Right atrium auricular region (tissue), 2 donors: ENCODE data around the gene MMP11. TPM values are rescaled to one million over a fixed set of nuclear protein-coding genes. Genes with fewer than 3 reads are reported as not detected.
A peak's percentile ranks its signal among the peaks of the same experiment; 100 is the strongest.

Source experiments
- DNase-seq: peaks from one replicate; pipeline ENCODE4 v3.0.0-alpha.2; 2019; ENCODE audit warnings: low spot score
- H3K27ac ChIP-seq, 2 donors: fragments of 200-600 bp; sonication (generic); 1 replicate in 1 of 2; 2 replicates in 1 of 2; pipeline ENCODE4 v1.5.1; 2016 to 2019
- H3K27me3 ChIP-seq, 2 donors: fragments of 200-600 bp; sonication (generic); one replicate each; pipeline versions ENCODE4 v1.5.1 to v1.6.0; 2017 to 2019
- H3K36me3 ChIP-seq: fragments of 200-600 bp; sonication (generic); one replicate; pipeline ENCODE4 v1.5.1; 2016
- H3K4me1 ChIP-seq, 2 donors: fragments of 200-600 bp; sonication (generic); one replicate each; pipeline versions ENCODE4 v1.5.1 to v1.6.0; 2017 to 2019
- H3K4me3 ChIP-seq, 2 donors: fragments of 200-600 bp; sonication (generic); 1 replicate in 1 of 2; 2 replicates in 1 of 2; pipeline ENCODE4 v1.5.1; 2017 to 2019; ENCODE audit warnings: mild to moderate bottlenecking in 1 of 2, moderate library complexity in 1 of 2
- H3K9me3 ChIP-seq, 2 donors: fragments of 200-600 bp; sonication (generic); one replicate each; pipeline ENCODE4 v1.5.1; 2019
- total RNA-seq, 2 donors: library from RNA; depleted of rRNA; stranded (reverse); fragments of >200 nt; gene quantifications; one replicate each; pipeline ENCODE4 v1.1.0, GENCODE V29; 2016
- TF ChIP-seq, protein P1 (sequence below), 2 donors: fragments of 200-600 bp; sonication (generic); IDR thresholded peaks; one replicate each; pipeline ENCODE4 v1.5.1; 2019; ENCODE audit warnings: antibody characterized with exemption in 2 of 2

MMP11 gene
- total RNA-seq, 2 donors from 2014 or later = 2.2 to 12.3 TPM

DNA sequence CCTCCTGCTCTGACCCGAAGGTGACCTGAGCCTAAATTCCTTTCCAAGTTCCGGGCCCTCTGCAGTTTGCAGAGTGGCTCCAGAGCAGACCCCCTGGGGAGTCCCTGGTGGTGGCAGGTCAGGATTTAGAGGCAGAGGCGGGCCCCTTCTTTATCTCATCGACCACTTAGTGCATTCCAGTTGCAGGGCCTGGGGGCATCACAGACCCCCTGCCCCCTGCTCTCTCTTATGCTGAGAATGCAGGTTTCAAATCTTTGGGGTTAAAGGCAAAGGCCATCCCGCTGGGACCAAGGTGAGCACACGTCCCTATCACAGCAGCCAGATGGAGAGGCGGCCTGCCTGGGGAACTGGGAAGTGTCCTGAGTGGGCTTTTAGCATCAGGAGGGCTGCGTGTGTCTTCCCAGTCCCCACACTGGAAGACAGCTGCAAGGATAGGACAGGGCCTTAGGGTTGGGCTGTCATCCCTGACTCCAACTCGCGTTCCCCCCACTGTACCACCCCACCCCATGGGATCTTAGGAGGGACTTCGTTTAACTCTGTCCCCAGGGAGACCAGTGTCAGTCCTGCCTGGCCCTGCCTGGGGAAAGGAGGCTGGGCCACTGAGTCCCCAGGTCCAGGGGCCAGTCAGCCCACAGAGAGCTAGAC, 54.8 kb downstream of the MMP11 start:
- TF ChIP-seq, protein P1, sequence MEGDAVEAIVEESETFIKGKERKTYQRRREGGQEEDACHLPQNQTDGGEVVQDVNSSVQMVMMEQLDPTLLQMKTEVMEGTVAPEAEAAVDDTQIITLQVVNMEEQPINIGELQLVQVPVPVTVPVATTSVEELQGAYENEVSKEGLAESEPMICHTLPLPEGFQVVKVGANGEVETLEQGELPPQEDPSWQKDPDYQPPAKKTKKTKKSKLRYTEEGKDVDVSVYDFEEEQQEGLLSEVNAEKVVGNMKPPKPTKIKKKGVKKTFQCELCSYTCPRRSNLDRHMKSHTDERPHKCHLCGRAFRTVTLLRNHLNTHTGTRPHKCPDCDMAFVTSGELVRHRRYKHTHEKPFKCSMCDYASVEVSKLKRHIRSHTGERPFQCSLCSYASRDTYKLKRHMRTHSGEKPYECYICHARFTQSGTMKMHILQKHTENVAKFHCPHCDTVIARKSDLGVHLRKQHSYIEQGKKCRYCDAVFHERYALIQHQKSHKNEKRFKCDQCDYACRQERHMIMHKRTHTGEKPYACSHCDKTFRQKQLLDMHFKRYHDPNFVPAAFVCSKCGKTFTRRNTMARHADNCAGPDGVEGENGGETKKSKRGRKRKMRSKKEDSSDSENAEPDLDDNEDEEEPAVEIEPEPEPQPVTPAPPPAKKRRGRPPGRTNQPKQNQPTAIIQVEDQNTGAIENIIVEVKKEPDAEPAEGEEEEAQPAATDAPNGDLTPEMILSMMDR (IDR thresholded peaks at IDR 0.05) = no peak
- DNase-seq = no peak
- H3K27me3 ChIP-seq = no peaks in the 10 kb centered on the region
- peaks cover 58% of the 10 kb centered on the region for H3K36me3 ChIP-seq
- no peak overlapping the region for H3K4me3 ChIP-seq
- peak overlapping the region; percentile 84 to 90 for H3K27ac ChIP-seq
- H3K9me3 ChIP-seq = no peaks in the 10 kb centered on the region
- peaks cover 0 to 92% of the 10 kb centered on the region in 2 donors for H3K4me1 ChIP-seq

DNA sequence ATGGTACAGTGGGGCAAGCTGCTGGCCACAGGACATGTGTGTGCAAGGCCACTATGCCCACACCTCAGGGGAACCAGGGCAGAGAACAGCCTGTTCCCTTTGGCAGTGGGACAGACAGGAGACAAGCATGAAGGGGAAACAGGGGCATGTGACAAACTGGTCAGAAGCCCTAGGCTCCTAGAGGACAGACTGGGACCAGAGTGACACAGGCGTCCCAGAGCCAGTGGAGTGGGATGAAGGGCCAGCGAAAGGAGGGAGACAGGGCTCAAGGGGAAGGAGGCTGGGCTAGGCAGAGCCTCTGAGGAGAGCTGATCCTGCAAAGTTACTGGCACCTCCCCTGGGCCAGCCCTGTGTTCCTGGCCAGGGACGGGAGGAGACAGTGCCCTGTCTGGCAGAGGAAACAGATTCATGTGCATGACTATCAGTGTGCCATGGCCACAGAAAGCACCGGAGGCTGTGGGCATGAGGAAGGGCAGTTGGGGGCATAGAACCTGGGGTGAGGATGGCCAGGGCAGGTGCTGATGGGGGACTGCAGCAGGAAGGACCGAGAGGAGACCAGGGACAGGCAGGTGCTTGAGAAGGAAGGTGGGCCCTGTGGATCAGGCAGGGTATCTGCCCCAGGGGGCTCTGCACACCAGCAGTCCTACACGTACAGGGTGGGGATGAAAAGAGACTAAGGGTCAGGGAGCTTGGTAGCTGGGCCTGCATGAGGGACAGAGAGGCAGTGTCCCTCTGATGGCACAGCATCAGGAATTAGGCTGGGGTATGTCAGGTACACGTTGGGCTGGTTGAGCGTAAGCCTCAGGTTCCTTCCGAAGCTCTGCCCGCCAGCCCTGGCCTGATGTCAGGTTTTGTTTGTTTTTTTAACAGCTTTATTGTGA, 56.4 kb downstream of the MMP11 start:
- H3K27ac ChIP-seq = peak overlapping the region; percentile 84 to 90
- peaks cover 53% of the 10 kb centered on the region for H3K36me3 ChIP-seq
- H3K4me1 ChIP-seq = peaks cover 0 to 92% of the 10 kb centered on the region in 2 donors
- no peak overlapping the region for H3K4me3 ChIP-seq
- H3K27me3 ChIP-seq = no peaks in the 10 kb centered on the region
- DNase-seq = peak; percentile 73
- H3K9me3 ChIP-seq = no peaks in the 10 kb centered on the region
- TF ChIP-seq, protein P1 (IDR thresholded peaks at IDR 0.05) = no peak

DNA sequence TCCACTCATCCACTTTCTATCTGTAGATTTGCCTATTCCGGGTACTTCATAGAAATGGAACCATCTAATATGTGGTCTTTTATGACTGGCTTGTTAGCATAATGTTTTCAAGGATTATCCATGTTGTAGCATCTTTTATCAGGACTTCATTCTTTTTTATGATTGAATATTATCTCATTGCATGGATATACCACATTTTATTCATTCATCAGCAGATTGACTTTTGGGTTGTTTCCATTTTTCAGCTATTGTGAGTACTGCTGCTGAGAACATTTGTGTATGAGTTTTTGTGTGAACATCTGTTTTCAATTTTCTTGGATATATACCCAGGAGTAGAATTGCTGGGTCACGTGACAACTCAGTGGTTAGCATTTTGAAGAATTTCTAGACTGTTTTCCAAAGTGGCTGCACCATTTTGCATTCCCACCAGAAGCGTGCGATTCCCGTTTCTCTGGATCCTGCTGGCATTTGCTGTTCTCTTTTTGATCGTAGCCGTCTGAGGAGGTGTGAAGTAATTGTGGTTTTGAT, 57.3 kb downstream of the MMP11 start:
- Histone ChIP-seq H3K27me3 (no peaks in the 10 kb centered on the region), H3K36me3 (peaks cover 46% of the 10 kb centered on the region), H3K9me3 (no peaks in the 10 kb centered on the region), H3K4me3 (no peak overlapping the region), H3K27ac (peak overlapping the region; percentile 84 to 90), H3K4me1 (peaks cover 0 to 92% of the 10 kb centered on the region in 2 donors)
- no peak for DNase-seq
- TF ChIP-seq, protein P1 (IDR thresholded peaks at IDR 0.05) = no peak

DNA sequence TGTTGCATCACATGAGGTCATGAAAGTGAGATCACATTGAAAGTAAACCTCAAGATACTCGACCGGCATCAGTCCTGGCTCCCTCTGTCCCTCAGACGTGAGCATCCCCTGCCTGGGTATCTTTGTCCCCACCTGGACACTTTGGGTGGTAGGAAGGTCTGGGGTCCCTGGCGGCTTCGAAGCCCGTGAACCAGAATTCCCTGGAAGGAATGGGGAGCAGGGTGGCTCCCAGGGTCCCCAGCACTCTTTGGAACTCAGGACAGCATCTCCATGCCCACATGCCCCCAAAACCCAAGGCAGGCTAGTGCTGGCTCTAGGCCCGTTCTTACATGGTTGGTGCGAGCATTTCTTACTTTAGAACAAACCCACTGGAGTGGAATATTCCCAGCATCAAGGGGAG, 58.6 kb downstream of the MMP11 start:
- no peak overlapping the region for H3K4me3 ChIP-seq
- H3K4me1 ChIP-seq = peaks cover 0 to 91% of the 10 kb centered on the region in 2 donors
- H3K27ac ChIP-seq = peak overlapping the region; percentile 88 to 90
- peaks cover 33% of the 10 kb centered on the region for H3K36me3 ChIP-seq
- DNase-seq = no peak
- TF ChIP-seq, protein P1 (IDR thresholded peaks at IDR 0.05) = no peak
- H3K9me3 ChIP-seq = no peaks in the 10 kb centered on the region
- no peaks in the 10 kb centered on the region for H3K27me3 ChIP-seq

DNA sequence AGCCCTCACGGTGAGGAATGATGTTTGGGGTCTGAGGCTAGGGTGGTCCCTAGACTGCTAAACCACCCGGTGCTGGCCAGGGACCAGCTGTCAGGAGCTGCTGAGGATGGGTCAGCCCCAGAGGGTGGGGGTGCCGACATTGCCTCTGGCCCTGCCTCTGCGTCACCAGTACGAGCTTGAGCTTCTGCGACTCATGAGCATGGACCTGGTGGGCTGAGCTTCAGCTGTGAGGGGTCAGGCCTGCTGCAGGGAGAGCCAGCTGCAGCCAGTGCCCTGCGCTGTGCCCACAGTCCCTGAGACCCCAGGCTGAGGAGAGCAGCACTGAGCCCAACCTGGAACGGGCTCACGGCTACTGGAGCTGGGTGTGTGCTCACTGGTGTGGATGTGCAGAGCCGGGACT, 59.1 kb downstream of the MMP11 start:
- TF ChIP-seq, protein P1 (IDR thresholded peaks at IDR 0.05) = no peak
- peak overlapping the region; percentile 88 to 90 for H3K27ac ChIP-seq
- DNase-seq = no peak
- no peaks in the 10 kb centered on the region for H3K9me3 ChIP-seq
- H3K27me3 ChIP-seq = no peaks in the 10 kb centered on the region
- peaks cover 27% of the 10 kb centered on the region for H3K36me3 ChIP-seq
- peaks cover 0 to 90% of the 10 kb centered on the region in 2 donors for H3K4me1 ChIP-seq
- H3K4me3 ChIP-seq = no peak overlapping the region
